ENCODE measurements around the gene C14orf93.

DNA sequence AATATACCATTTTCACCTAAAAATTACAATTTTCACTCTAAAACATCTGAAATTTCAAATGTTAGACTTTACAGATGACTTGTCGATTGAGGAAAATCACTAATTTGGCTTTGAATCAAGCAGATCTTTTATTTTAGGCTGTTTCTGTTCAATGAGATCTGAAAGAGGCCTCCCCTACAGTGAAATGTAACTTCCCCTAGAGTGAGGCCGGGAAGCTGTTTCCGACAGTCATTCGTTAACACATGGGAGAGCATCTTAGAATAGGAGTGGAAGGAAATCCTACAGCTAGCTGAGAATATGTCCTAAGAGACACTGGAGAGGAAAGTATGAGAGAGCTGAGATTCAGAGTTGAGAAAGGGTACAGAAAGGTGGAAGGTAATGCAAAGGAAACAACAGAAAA is 5.7 kb upstream of the C14orf93 start:
- TF ChIP-seq, protein P1, sequence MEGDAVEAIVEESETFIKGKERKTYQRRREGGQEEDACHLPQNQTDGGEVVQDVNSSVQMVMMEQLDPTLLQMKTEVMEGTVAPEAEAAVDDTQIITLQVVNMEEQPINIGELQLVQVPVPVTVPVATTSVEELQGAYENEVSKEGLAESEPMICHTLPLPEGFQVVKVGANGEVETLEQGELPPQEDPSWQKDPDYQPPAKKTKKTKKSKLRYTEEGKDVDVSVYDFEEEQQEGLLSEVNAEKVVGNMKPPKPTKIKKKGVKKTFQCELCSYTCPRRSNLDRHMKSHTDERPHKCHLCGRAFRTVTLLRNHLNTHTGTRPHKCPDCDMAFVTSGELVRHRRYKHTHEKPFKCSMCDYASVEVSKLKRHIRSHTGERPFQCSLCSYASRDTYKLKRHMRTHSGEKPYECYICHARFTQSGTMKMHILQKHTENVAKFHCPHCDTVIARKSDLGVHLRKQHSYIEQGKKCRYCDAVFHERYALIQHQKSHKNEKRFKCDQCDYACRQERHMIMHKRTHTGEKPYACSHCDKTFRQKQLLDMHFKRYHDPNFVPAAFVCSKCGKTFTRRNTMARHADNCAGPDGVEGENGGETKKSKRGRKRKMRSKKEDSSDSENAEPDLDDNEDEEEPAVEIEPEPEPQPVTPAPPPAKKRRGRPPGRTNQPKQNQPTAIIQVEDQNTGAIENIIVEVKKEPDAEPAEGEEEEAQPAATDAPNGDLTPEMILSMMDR (IDR thresholded peaks at IDR 0.05; ENCODE audit: low read depth, low read length) = no peak
- TF ChIP-seq EZH2phosphoT487 (IDR thresholded peaks at IDR 0.05; ENCODE audit: low read depth) = no peak

Data from OCI-LY3 (cell line).